SK-MEL-5 (cell line): ENCODE data around the gene ACSBG1. TPM values are rescaled to one million over a fixed set of nuclear protein-coding genes. Genes with fewer than 3 reads are reported as not detected.
"Not testable (repeated sequence)": the region's sequence is repeated elsewhere in the genome, so short reads cannot be mapped to it uniquely, and the experiment has no call there.

Experiments
- DNase-seq: peaks from one replicate; pipeline ENCODE4 v3.0.0-alpha.2; 2016; ENCODE audit warnings: low read depth, low spot score
- in situ Hi-C: cut with HindIII; loops from 2 replicates; pipeline ENCODE4 v1.10.0; 2016; ENCODE audit warnings: low sequenced_read_pairs, high pct_unique_total_duplicates, low pct_unique_long_range_greater_than_20kb
- total RNA-seq: library from RNA; depleted of rRNA; stranded (reverse); fragments of >200 nt; shearing (Covaris generic); gene quantifications from 2 replicates; pipeline ENCODE4 v1.2.3, GENCODE V29; 2014

Gene ACSBG1
- total RNA-seq, 1 experiment from 2014 or later, result 2.4 TPM

GRCh38 chr15:78159395-78159794 is 75.0 kb downstream of the ACSBG1 start:
- in situ Hi-C loops, result loop anchor here (25.0 kb wide), 1 partner anchor 103 kb away; the partner anchor contains the start of gene DNAJA4
- DNase-seq, result no peak

- in situ Hi-C loops, result loop anchor here (25.0 kb wide), 1 partner anchor 105 kb away; the partner anchor contains the start of gene DNAJA4
- no peak for DNase-seq
Measured at GRCh38 chr15:78157203-78157602, 77.2 kb downstream of the ACSBG1 start.

GRCh38 chr15:78156653-78157052 is 77.7 kb downstream of the ACSBG1 start:
- no peak for DNase-seq
- in situ Hi-C loops, result loop anchor here (25.0 kb wide), 1 partner anchor 106 kb away; the partner anchor contains the start of gene DNAJA4

- in situ Hi-C loops, result loop anchor here (25.0 kb wide), 1 partner anchor 107 kb away; the partner anchor contains the start of gene DNAJA4
- no peak for DNase-seq
Measured at GRCh38 chr15:78155355-78155939, 78.9 kb downstream of the ACSBG1 start.

GRCh38 chr15:78154955-78155354 is 79.4 kb downstream of the ACSBG1 start:
- DNase-seq, result no peak
- in situ Hi-C loops, result loop anchor here (25.0 kb wide), 1 partner anchor 107 kb away; the partner anchor contains the start of gene DNAJA4

GRCh38 chr15:78151075-78151474 is 83.3 kb downstream of the ACSBG1 start:
- DNase-seq, result not testable (repeated sequence)
- in situ Hi-C loops, result loop anchor here (25.0 kb wide), 1 partner anchor 111 kb away; the partner anchor contains the start of gene DNAJA4

GRCh38 chr15:78149805-78150751 is 84.3 kb downstream of the ACSBG1 start:
- peak; percentile 26 for DNase-seq
- in situ Hi-C loops, result loop anchor here (25.0 kb wide), 1 partner anchor 112 kb away; the partner anchor contains the start of gene DNAJA4

- in situ Hi-C loops, result no loop called here
Measured at GRCh38 chr15:78149068-78149804, 85.1 kb downstream of the ACSBG1 start, which contains the start of gene IDH3A. IDH3A (plus strand) TSS chr15:78149362; CDS start chr15:78149404, 42 bp downstream.

GRCh38 chr15:78148392-78149067 is 85.8 kb downstream of the ACSBG1 start:
- DNase-seq, result no peak
- in situ Hi-C loops, result no loop called here

More at GRCh38 chr15:78149068-78149804, 85.1 kb downstream of the ACSBG1 start, which contains the start of gene IDH3A:
- peak; percentile 95 for DNase-seq

- in situ Hi-C loops, result no loop called here
- DNase-seq, result no peak
Measured at GRCh38 chr15:78147566-78147965, 86.8 kb downstream of the ACSBG1 start.

GRCh38 chr15:78146425-78147154 is 87.8 kb downstream of the ACSBG1 start:
- no peak for DNase-seq
- in situ Hi-C loops, result no loop called here

GRCh38 chr15:78142332-78142731 is 92.0 kb downstream of the ACSBG1 start:
- in situ Hi-C loops, result no loop called here
- DNase-seq, result no peak

- in situ Hi-C loops, result no loop called here
- DNase-seq, result no peak
Measured at GRCh38 chr15:78140292-78140691, 94.1 kb downstream of the ACSBG1 start.

- in situ Hi-C loops, result no loop called here
- no peak for DNase-seq
Measured at GRCh38 chr15:78139578-78139977, 94.8 kb downstream of the ACSBG1 start.

GRCh38 chr15:78133801-78134200 is 100.6 kb downstream of the ACSBG1 start:
- no peak for DNase-seq
- in situ Hi-C loops, result no loop called here

- in situ Hi-C loops, result no loop called here
- DNase-seq, result peak; percentile 62
Measured at GRCh38 chr15:78131295-78132061, 102.9 kb downstream of the ACSBG1 start, which contains the start of gene CIB2. CIB2 (minus strand) TSS chr15:78131445; CDS start chr15:78131215, 230 bp downstream.
